Activated CD4-positive, alpha-beta T cell treated with anti-CD3 and anti-CD28 coated beads, Interleukin-2, amount 50 U/mL, for 1 hour (primary cell): Measurements from ENCODE around the gene PLEKHB2.
"Not testable (repeated sequence)": the region's sequence is repeated elsewhere in the genome, so short reads cannot be mapped to it uniquely, and the experiment has no call there.

Experiments used
- DNase-seq: peaks from one replicate; pipeline ENCODE4 v3.0.0-alpha.2; 2020

The PLEKHB2 gene

DNA sequence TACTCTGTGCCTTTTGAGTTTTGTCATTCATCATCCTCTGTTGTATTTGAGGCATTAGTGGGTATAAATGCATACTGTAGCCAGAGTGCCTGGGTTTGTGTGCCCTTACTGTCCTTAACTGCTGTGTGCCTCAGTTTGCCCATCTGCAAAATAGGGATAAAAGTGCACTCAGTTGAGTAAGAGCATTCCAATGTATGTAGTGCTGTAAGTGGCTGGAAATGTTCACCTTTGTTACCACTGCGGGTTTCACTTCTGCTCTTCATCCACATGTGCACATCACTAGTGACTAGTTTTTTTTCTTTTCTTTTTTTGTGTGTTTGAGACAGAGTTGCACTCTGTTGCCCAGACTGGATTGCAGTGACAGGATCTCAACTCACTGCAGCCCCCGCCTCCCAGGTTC lies 39.9 kb downstream of the PLEKHB2 start:
- no peak for DNase-seq

DNA sequence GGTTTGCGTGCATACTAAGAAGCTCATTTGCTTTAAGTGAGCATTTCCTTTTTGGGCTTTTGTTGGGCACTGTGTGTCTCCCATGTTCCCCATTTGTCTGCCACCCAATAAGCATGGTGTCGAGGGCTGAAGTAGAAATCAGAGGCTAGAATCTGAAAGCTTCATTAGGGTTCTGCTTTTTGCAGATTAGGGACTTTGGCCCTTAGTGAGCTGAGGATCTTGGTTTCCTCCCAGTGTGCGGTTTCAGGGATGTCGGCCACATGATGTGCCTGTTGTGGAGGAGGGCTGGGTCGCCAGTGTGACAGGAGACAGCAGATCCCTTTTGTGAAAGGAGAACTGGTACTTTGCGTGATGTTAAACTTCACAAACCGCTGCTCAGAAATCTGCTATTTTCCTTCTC lies 41.1 kb downstream of the PLEKHB2 start:
- no peak for DNase-seq

DNA sequence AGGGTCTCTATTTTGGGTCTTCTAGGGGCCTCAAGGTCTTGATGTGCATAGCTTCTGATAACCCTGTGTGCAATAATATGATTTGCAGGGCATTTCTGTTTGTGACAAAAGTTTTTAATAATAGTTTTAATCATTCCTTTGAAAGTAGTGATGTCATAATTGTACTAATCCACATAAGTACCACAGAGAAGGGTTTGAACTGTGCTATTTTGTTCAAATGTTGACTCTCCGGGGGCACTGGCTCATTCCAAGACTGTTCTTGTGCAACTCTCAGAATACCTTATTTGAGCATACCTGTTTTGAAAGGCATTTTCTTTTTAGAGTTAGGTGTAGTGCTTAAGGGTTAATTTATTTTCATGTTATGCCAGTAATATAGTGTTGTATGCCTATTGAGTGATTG lies 41.6 kb downstream of the PLEKHB2 start:
- DNase-seq: no peak

DNA sequence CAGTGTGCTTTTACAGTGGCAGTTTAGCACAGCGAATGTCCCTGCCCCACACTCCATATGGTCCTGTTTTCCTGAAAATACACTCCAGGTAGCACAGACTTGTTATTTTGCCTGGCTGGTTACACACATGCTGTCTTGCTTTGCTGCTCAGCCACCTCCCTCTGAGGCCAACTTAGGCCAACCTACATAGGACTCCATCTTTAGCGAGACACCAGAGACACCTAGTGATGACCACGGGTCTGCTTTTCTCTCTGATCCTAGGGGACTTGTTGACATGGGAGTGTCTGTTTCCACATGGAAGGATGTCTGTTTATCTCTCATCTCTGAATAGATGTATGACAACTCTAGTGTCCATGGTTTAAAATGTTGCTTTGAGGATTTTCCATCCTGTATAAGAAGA lies 43.3 kb downstream of the PLEKHB2 start:
- no peak for DNase-seq

DNA sequence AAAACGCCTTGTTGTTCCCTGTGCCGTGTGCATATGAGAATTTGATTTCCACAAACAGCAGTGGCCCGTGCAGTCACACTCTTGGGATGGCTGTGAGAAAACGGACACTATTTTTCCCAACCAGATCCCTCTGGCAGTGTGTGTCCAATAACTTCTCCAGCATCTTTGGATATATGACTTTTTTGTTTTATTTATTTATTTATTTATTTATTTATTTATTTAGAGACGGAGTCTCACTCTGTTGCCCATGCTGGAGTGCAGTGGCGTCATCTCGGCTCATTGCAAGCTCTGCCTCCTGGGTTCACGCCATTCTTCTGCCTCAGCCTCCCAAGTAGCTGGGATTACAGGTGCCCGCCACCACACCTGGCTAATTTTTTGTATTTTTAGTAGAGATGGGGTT lies 45.0 kb downstream of the PLEKHB2 start:
- not testable (repeated sequence) for DNase-seq

DNA sequence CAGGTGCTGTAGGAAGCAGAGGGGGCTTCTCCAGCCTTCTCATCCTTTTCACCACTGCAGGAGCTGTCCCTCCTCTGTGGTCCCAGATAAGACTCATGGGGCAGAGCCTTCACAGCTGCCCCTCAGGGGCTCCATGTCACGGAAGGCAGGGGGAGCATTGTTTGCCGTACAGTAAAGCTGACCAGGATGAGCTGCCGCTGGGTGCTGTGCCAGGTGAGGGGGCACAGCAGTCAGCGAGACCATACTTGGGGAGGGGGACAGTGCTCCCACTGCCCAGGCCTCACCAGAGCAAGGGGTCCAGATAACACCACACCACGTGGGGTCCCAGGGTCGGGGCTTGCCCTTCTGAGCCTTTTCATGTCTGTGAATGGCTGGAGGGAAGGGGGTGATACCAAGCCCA lies 46.3 kb downstream of the PLEKHB2 start:
- DNase-seq: no peak

DNA sequence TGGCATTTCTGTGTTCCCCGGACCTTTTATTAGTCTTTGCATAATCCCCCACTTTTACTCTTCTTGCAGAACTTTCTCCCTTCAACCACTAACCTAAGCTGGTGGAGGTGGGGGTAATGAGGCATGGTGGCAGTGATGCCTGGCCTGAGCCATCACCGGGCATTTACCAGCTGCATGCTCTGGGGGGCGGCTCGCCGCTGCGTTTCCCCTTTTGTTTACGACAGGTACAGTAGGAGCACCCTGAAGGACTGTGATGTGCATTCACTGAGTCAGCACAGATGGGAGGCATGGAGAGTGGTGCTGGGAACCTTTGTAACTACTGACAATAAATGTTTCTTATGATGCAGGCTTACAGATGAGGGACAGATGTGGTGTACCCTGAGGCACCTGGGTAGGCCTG lies 46.9 kb downstream of the PLEKHB2 start:
- DNase-seq: no peak

DNA sequence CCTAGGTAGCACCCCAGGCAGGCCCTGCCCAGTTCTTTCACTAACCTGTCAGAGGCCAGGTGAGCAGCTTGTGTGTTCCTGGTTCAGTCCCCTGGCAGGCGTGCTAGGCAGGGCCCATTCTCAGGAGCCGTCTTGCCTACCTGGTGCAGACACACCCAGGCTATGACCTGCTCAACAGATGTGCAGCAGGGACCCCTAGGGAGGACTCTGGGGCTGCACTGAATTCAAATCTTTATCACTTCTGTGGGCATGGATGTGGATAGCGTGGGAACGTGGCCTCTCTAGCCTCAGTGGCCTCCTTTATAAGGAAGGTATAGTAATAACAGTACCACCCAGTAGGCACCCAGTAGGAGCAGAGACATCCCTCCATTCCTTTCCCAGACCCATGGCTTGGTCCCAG lies 48.4 kb downstream of the PLEKHB2 start:
- DNase-seq: no peak

DNA sequence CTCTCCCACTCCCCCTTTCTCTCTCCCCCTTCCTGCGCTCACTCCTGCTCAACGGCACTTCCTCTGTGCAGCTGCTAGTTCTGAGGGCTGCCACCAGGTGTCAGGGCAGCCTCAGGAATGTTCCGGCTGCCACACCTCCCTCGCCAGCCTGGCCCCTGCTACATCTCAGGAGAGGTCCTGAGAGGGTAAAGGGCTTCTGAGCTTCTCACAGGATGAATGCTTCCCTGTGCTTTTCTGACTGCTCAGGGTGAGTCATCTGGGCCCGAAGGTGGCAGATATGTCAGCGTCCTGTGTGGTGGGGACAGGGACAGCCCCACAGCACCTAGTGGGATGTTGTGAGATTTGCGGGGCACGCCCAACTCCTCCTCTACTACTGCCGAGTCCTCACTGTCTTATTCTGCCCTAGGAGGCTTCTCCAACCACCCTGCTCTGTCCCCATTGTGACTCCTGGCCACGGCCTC lies 49.0 kb downstream of the PLEKHB2 start:
- peak; percentile 58 for DNase-seq

DNA sequence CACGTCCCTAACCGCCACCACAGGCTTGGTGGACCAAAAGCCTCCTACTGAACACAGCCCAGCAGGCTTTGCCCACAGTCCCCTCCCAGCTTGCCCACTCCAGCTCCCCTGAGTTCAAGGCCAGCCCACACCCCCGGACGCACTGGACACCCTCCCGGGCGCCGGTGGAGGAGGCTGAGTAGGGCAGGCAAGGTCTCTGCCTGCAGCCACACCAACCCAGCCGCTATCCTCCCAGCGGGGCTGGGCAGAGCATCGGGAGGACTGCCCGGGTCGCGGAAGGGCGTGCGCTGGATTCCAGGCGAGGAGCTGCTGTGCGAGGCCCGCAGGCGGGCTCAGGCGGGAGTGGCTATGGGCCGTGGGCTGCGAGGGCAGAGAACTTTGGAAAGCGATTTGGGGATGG lies 49.5 kb downstream of the PLEKHB2 start:
- no peak for DNase-seq

DNA sequence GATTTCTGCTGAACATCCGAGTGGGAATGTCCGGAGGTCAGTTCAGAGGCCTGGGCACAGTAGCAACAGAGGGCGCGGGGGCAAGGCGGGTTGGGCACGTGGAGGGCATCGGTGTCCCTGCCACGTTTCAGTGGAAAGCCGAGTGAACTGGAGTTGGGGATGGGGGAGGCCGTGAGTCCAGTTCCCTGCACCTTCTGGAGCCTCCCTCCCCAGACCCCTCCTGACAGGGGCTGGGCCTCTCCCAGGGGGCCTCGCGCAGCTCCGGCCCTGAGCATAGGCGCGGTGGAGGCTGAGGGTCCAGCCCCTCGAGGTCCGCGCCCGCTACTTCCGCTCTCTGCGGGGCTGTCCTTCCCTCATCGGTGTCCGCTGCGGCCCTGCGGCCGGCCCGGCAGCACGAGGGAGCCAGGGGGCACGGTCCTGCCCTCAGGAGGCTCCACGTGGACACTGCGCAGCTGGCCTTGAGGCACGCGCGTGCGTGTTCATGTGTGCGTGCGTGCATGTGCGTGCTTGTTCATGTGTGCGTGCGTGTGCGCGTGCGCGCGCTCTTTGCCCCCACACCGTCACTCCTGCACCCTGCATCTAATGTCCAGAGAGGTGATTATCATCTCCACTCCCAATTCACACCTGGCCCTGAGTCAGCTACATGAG lies 50.2 kb downstream of the PLEKHB2 start:
- no peak for DNase-seq

DNA sequence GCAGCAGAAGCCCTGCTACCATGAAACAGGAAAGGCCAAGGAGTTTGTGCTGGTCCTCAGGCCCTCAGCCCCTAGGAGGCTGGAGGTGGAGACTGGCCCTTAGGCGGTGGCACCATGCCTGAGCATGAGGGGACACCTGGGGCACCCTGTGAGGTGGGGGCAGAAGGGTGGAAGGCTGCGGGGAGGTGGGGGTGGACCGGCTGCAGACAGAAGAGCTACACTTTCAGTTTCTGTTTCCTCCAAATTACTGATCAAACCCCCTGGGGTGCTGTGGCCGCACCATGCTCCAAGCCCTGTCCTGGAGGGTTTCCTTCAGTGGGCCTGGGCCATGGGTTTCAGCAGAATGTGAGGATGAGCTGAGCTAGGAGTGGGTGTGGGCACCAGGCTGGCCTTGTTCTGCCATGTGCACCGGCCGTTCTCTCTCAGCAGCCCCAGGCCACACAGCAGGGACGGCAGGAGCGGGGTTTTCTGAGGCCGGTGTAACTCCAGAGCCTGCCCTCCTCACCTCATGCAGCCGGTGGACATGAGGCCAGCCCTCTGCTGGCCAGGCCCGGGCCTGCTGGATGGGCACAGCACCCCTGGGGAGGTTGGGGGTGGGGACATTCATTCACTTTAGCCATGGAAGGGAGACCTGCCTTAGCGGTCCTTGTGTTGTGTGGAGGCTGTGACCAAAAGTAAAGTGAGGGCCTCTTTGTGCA lies 51.5 kb downstream of the PLEKHB2 start:
- DNase-seq: no peak

DNA sequence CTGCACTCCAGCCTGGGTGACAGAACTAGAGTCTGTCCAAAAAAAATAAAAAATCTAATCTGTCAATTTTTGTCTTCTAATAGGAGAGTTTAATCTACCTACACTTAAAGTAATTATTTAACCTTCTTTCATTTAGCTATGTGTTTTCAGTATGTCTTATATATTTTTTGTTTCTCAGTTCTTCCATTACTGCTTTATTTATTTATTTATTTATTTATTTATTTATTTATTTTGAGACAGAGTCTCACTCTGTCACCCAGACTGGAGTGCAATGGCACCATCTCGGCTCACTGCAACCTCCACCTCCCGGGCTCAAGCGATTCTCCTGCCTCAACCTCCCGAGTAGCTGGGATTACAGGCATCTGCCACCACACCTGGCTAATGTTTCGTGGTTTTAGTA lies 60.4 kb downstream of the PLEKHB2 start:
- not testable (repeated sequence) for DNase-seq

DNA sequence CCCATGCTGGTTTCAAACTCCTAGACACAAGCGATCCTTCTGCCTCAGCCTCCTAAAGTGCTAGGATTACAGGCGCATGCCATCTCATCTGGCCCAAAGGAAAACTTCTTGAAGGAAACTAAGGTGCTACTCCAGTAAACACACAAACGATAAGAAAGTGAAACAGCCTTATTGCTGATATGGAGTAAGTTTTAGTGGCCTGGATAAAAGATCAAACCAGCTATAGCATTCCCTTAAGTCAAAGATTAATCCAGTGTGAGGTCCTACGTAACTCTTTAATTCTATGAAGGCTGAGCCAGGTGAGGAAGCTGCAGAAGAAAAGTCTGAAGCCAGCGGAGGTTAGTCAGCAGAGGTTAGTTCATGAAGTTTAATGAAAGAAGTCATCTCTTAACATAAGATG lies 63.4 kb downstream of the PLEKHB2 start:
- no peak for DNase-seq

DNA sequence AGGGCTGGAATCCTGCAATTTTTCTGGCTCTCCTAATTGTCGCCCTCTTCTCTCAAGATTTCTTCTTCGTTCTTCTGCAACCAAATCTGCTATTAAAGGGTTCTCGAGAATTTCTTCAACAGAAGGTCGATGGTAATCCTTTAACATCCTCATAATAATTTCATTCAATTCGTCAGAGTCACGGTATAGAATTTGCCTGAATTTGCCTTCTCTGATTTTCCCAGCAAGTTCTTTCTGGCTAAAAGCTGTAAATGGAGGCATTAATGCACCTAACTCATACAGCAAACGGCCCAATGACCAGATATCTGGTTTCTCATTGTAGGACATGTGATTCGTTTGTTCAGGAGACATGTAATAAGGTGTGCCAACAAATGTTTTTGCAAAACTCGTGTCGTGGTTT lies 72.9 kb downstream of the PLEKHB2 start:
- not testable (repeated sequence) for DNase-seq

DNA sequence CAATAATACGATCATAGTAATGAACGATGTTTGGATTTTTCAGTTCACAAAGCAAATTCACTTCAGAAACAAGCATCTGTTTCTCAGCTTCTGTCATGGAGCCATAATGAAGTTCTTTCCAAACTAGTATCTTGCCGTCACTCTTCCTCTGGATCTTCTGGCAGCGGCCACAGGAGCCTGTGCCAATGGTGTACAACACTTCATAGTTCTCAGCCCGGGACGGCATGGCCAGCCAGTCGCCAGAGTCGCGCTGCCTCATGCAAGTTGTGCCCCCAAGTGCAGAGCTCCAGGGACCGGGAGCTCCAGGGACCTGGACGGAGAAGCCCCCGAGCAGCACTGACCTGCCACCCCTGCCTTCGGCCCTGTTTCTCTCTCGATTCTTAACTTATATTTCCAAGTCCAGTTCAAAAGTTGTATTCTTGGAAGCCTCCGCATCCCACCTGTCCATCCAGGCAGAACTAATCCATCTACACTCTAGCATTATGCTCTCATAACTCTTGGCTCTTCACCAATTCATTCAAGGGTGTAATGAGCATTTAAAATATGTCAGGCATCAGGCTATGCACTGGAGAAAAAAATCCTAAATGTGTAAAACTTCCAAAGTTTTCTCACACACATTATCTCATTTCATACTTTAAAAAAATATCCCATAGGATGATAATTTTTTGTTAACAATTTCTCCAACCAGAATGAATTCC lies 73.7 kb downstream of the PLEKHB2 start:
- DNase-seq: not testable (repeated sequence)

DNA sequence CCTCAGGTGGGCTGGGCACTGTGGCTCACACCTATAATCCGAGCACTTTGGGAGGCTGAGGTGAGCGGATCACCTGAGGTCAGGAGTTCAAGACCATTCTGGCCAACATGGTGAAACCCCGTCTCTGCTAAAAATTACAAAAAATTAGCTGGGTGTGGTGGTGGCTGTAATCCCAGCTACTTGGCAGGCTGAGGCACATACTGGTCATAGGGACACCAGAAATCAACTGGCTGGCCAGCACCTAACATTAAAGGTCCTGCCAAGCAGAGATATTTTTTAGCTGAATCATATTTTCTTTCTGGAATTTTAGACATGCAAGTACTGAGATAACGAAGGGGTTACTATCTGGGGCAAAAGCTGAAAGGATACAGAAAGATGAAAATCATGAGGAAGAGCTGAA lies 76.3 kb downstream of the PLEKHB2 start:
- DNase-seq: not testable (repeated sequence)

DNA sequence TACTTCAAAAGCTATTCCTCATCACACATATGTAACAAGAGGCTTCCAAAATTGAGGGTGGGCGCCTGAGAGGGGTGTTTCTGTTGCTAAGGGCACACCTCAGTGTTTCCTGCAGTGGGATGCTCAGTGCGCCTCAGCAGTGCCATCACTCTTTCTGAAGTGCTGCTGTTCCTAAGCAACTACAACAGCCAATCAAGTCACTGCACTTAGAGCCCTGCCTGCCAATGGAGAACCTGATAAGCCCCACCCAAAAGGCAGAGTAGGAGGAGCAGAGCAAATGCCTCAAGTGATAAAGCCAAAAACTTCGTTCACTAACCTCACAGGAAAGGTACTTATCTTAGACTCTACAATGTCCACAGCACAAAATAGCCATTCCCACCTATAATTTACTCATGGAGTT lies 88.3 kb downstream of the PLEKHB2 start:
- DNase-seq: not testable (repeated sequence)

DNA sequence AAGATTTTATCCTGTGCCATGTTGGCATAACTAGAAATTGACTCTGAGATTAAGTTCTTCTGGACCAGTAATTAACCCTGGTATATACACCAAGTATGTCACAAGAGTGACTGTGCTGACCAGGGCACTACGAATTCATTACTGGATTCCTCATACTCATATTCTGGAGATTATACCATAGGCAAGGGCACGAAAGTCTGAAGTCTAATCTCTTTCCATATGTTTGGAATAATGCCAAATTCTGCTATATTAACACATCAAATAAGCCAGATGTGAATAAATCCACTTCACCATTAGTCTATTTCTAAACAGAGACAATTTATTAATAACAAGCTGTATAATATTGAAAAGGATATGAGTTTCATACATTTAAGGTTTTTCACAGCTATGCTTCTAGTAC lies 91.0 kb downstream of the PLEKHB2 start:
- DNase-seq: not testable (repeated sequence)
